Kidney glomerular epithelial cell (primary cell): ENCODE data around the gene RPS15.

Experiments
- DNase-seq: peaks from one replicate; lab custom pipeline; 2025; lab: John Stamatoyannopoulos, UW

Gene RPS15

GRCh38 chr19:1420590-1420989, 17.6 kb upstream of the RPS15 start:
- no peak for DNase-seq

- no peak for DNase-seq
Measured at GRCh38 chr19:1421218-1421957, 16.8 kb upstream of the RPS15 start.

- no peak for DNase-seq
Measured at GRCh38 chr19:1421958-1422305, 16.3 kb upstream of the RPS15 start.

- no peak for DNase-seq
Measured at GRCh38 chr19:1422360-1422759, 15.8 kb upstream of the RPS15 start.

GRCh38 chr19:1422943-1423342, 15.3 kb upstream of the RPS15 start:
- DNase-seq = no peak

- DNase-seq = no peak
Measured at GRCh38 chr19:1423436-1424191, 14.6 kb upstream of the RPS15 start.

GRCh38 chr19:1424192-1424955, 13.8 kb upstream of the RPS15 start:
- DNase-seq = no peak

- no peak for DNase-seq
Measured at GRCh38 chr19:1425102-1425837, 12.9 kb upstream of the RPS15 start.

- no peak for DNase-seq
Measured at GRCh38 chr19:1425902-1426301, 12.3 kb upstream of the RPS15 start.

GRCh38 chr19:1426736-1427135, 11.5 kb upstream of the RPS15 start:
- no peak for DNase-seq

GRCh38 chr19:1427221-1427920, 10.8 kb upstream of the RPS15 start:
- no peak for DNase-seq

GRCh38 chr19:1428738-1429391, 9.3 kb upstream of the RPS15 start:
- DNase-seq = no peak

- DNase-seq = no peak
Measured at GRCh38 chr19:1429750-1430149, 8.4 kb upstream of the RPS15 start.

- DNase-seq = no peak
Measured at GRCh38 chr19:1430246-1430645, 8.0 kb upstream of the RPS15 start.

GRCh38 chr19:1431759-1432506, 6.3 kb upstream of the RPS15 start:
- DNase-seq = no peak

GRCh38 chr19:1432507-1432887, 5.7 kb upstream of the RPS15 start:
- DNase-seq = no peak

GRCh38 chr19:1433119-1434039, 4.8 kb upstream of the RPS15 start:
- DNase-seq = no peak

- no peak for DNase-seq
Measured at GRCh38 chr19:1434040-1434366, 4.2 kb upstream of the RPS15 start.

- no peak for DNase-seq
Measured at GRCh38 chr19:1434577-1435060, 3.6 kb upstream of the RPS15 start.
